ENCODE results near the gene SPTLC2.

The SPTLC2 gene

GRCh38 chr14:77660754-77661153 lies 44.3 kb upstream of the SPTLC2 start:
- TF ChIP-seq ARNTL (CRISPR knock-in tag; IDR thresholded peaks at IDR 0.05; ENCODE audit: borderline replicate concordance, low read depth) (no peak), ISL1 (CRISPR knock-in tag; IDR thresholded peaks at IDR 0.05) (no peak), PPARA (CRISPR knock-in tag; IDR thresholded peaks at IDR 0.05; ENCODE audit: borderline replicate concordance) (no peak), ZC3H10 (CRISPR knock-in tag; IDR thresholded peaks at IDR 0.05) (no peak), ESRRG (CRISPR knock-in tag; IDR thresholded peaks at IDR 0.05) (no peak), RARB (CRISPR knock-in tag; IDR thresholded peaks at IDR 0.05) (no peak)

GRCh38 chr14:77659831-77660230 lies 43.4 kb upstream of the SPTLC2 start:
- no peak for ATAC-seq
- no peak for TF ChIP-seq ZFP3 (CRISPR knock-in tag; IDR thresholded peaks at IDR 0.05)
- TF ChIP-seq CREB5 (CRISPR knock-in tag; IDR thresholded peaks at IDR 0.05; ENCODE audit: low read depth): no peak
- no peak for TF ChIP-seq ZC3H10 (CRISPR knock-in tag; IDR thresholded peaks at IDR 0.05)
- no peak for TF ChIP-seq BACH2 (CRISPR knock-in tag; IDR thresholded peaks at IDR 0.05; ENCODE audit: borderline replicate concordance)
- TF ChIP-seq TSHZ2 (CRISPR knock-in tag; IDR thresholded peaks at IDR 0.05): no peak
- no peak for TF ChIP-seq ESRRG (CRISPR knock-in tag; IDR thresholded peaks at IDR 0.05)
- no peak for TF ChIP-seq ZFP30 (CRISPR knock-in tag; IDR thresholded peaks at IDR 0.05)
- TF ChIP-seq RARB (CRISPR knock-in tag; IDR thresholded peaks at IDR 0.05): no peak
- no peak for TF ChIP-seq ZNF565 (CRISPR knock-in tag; conservative IDR thresholded peaks at IDR 0.05; ENCODE audit: low read depth)
- TF ChIP-seq POU6F1 (CRISPR knock-in tag; IDR thresholded peaks at IDR 0.05; ENCODE audit: borderline replicate concordance, low read depth): no peak
- TF ChIP-seq ZNF70 (CRISPR knock-in tag; IDR thresholded peaks at IDR 0.05): no peak
- no peak for TF ChIP-seq GLIS3 (CRISPR knock-in tag; IDR thresholded peaks at IDR 0.05)
- TF ChIP-seq OSR1 (CRISPR knock-in tag; IDR thresholded peaks at IDR 0.05): no peak
- TF ChIP-seq ARNTL (CRISPR knock-in tag; IDR thresholded peaks at IDR 0.05; ENCODE audit: borderline replicate concordance, low read depth): no peak
- no peak for TF ChIP-seq CSRNP3 (CRISPR knock-in tag; IDR thresholded peaks at IDR 0.05)
- TF ChIP-seq PPARA (CRISPR knock-in tag; IDR thresholded peaks at IDR 0.05; ENCODE audit: borderline replicate concordance): no peak
- TF ChIP-seq TCF4 (CRISPR knock-in tag; IDR thresholded peaks at IDR 0.05; ENCODE audit: borderline replicate concordance): no peak

More at GRCh38 chr14:77660754-77661153, 44.3 kb upstream of the SPTLC2 start:
- ATAC-seq: no peak

- ATAC-seq: no peak
- TF ChIP-seq ZNF70 (CRISPR knock-in tag; IDR thresholded peaks at IDR 0.05): no peak
- TF ChIP-seq OSR1 (CRISPR knock-in tag; IDR thresholded peaks at IDR 0.05): no peak
- TF ChIP-seq ZNF565 (CRISPR knock-in tag; conservative IDR thresholded peaks at IDR 0.05; ENCODE audit: low read depth): no peak
Observed at GRCh38 chr14:77657280-77657679, 40.8 kb upstream of the SPTLC2 start.

GRCh38 chr14:77654001-77654441 lies 37.6 kb upstream of the SPTLC2 start:
- TF ChIP-seq ZFP30 (CRISPR knock-in tag; IDR thresholded peaks at IDR 0.05): no peak
- no peak for TF ChIP-seq ZC3H10 (CRISPR knock-in tag; IDR thresholded peaks at IDR 0.05)
- TF ChIP-seq BACH2 (CRISPR knock-in tag; IDR thresholded peaks at IDR 0.05; ENCODE audit: borderline replicate concordance): no peak
- no peak for TF ChIP-seq PATZ1 (CRISPR knock-in tag; IDR thresholded peaks at IDR 0.05; ENCODE audit: borderline replicate concordance)
- no peak for ATAC-seq
